ENCODE measurements around the gene RRP1B. TPM values are rescaled to one million over a fixed set of nuclear protein-coding genes. Genes with fewer than 3 reads are reported as not detected.

RRP1B gene
- total and polyA plus RNA-seq, 2 of the 13 experiments (the other 11 are each of a cell fraction or from before 2014, with no cell fraction given), result 16.3 to 46.2 TPM

DNA sequence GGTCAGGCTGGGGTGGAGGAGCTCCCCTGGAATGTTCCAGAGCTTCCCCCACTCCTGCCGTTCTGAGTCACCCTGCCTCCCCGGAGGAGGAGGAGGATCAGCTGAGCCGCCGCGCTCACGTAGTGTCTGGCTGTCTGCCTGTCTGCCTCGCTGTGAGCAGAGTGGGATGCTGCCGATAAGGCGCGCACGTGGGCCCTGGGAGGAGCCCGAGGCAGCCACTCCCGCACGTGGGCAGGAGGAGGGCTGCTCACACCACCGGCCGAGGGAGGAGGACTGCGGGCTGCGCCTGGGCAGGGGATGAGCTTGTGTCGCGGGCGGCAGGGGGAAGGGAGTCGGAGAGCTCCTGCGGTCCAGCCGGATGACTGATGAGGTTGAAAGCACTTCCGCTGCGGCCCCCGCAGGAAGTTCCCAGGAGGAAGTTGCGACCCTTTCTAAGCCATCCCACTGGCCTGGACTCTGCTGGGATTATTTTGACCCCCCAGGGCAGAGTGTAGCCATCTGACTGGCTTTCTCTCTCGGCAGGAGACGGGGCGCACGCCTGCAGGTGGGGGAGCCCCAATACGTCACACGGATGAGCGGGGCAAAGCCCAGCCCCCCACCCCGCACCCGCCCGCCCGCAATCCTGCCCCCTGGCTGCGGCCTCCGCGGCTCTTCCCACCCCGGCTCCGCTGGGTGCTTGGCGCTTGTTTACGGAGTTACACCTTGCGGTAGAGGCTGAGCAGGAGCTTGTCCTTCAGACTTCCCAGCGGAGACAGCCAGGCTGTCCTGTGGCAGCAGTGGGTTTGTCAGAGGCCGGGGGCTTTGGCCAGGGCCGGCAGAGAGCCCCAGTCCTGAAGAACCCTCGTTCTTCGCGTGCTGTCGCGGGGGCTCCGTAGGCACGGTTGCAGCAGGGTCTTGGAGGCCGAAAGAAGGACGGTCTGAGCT, 69.4 kb downstream of the RRP1B start (continued):
- TF ChIP-seq, protein P1, sequence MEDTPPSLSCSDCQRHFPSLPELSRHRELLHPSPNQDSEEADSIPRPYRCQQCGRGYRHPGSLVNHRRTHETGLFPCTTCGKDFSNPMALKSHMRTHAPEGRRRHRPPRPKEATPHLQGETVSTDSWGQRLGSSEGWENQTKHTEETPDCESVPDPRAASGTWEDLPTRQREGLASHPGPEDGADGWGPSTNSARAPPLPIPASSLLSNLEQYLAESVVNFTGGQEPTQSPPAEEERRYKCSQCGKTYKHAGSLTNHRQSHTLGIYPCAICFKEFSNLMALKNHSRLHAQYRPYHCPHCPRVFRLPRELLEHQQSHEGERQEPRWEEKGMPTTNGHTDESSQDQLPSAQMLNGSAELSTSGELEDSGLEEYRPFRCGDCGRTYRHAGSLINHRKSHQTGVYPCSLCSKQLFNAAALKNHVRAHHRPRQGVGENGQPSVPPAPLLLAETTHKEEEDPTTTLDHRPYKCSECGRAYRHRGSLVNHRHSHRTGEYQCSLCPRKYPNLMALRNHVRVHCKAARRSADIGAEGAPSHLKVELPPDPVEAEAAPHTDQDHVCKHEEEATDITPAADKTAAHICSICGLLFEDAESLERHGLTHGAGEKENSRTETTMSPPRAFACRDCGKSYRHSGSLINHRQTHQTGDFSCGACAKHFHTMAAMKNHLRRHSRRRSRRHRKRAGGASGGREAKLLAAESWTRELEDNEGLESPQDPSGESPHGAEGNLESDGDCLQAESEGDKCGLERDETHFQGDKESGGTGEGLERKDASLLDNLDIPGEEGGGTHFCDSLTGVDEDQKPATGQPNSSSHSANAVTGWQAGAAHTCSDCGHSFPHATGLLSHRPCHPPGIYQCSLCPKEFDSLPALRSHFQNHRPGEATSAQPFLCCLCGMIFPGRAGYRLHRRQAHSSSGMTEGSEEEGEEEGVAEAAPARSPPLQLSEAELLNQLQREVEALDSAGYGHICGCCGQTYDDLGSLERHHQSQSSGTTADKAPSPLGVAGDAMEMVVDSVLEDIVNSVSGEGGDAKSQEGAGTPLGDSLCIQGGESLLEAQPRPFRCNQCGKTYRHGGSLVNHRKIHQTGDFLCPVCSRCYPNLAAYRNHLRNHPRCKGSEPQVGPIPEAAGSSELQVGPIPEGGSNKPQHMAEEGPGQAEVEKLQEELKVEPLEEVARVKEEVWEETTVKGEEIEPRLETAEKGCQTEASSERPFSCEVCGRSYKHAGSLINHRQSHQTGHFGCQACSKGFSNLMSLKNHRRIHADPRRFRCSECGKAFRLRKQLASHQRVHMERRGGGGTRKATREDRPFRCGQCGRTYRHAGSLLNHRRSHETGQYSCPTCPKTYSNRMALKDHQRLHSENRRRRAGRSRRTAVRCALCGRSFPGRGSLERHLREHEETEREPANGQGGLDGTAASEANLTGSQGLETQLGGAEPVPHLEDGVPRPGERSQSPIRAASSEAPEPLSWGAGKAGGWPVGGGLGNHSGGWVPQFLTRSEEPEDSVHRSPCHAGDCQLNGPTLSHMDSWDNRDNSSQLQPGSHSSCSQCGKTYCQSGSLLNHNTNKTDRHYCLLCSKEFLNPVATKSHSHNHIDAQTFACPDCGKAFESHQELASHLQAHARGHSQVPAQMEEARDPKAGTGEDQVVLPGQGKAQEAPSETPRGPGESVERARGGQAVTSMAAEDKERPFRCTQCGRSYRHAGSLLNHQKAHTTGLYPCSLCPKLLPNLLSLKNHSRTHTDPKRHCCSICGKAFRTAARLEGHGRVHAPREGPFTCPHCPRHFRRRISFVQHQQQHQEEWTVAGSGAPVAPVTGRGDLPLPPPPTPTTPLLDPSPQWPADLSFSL (CRISPR knock-in tag; IDR thresholded peaks at IDR 0.05), result peak; percentile 45; the same call in 1 of the 2 replicates
- peak; percentile 30; the same call in 1 of the 2 replicates for TF ChIP-seq ZIK1 (CRISPR knock-in tag; IDR thresholded peaks at IDR 0.05; ENCODE audit: borderline replicate concordance, low read depth)
- no peak for TF ChIP-seq TCF12 (IDR thresholded peaks at IDR 0.05)
- TF ChIP-seq TCF12 (CRISPR knock-in tag; IDR thresholded peaks at IDR 0.05), result peak; percentile 83; the same call in 1 of the 2 replicates
- TF ChIP-seq, protein P2, sequence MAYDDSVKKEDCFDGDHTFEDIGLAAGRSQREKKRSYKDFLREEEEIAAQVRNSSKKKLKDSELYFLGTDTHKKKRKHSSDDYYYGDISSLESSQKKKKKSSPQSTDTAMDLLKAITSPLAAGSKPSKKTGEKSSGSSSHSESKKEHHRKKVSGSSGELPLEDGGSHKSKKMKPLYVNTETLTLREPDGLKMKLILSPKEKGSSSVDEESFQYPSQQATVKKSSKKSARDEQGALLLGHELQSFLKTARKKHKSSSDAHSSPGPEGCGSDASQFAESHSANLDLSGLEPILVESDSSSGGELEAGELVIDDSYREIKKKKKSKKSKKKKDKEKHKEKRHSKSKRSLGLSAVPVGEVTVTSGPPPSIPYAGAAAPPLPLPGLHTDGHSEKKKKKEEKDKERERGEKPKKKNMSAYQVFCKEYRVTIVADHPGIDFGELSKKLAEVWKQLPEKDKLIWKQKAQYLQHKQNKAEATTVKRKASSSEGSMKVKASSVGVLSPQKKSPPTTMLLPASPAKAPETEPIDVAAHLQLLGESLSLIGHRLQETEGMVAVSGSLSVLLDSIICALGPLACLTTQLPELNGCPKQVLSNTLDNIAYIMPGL (CRISPR knock-in tag; IDR thresholded peaks at IDR 0.05; ENCODE audit: borderline replicate concordance in 1 of 2, low read depth in 1 of 2), result peak; percentile 78 to 83; a peak in 3 of 4 replicates
- no peak; the same call in 1 of the 2 replicates for TF ChIP-seq MIXL1 (CRISPR knock-in tag; IDR thresholded peaks at IDR 0.05)
- TF ChIP-seq ZNF33B (CRISPR knock-in tag; IDR thresholded peaks at IDR 0.05), result peak; percentile 26; the same call in 1 of the 2 replicates
- TF ChIP-seq, protein P3, sequence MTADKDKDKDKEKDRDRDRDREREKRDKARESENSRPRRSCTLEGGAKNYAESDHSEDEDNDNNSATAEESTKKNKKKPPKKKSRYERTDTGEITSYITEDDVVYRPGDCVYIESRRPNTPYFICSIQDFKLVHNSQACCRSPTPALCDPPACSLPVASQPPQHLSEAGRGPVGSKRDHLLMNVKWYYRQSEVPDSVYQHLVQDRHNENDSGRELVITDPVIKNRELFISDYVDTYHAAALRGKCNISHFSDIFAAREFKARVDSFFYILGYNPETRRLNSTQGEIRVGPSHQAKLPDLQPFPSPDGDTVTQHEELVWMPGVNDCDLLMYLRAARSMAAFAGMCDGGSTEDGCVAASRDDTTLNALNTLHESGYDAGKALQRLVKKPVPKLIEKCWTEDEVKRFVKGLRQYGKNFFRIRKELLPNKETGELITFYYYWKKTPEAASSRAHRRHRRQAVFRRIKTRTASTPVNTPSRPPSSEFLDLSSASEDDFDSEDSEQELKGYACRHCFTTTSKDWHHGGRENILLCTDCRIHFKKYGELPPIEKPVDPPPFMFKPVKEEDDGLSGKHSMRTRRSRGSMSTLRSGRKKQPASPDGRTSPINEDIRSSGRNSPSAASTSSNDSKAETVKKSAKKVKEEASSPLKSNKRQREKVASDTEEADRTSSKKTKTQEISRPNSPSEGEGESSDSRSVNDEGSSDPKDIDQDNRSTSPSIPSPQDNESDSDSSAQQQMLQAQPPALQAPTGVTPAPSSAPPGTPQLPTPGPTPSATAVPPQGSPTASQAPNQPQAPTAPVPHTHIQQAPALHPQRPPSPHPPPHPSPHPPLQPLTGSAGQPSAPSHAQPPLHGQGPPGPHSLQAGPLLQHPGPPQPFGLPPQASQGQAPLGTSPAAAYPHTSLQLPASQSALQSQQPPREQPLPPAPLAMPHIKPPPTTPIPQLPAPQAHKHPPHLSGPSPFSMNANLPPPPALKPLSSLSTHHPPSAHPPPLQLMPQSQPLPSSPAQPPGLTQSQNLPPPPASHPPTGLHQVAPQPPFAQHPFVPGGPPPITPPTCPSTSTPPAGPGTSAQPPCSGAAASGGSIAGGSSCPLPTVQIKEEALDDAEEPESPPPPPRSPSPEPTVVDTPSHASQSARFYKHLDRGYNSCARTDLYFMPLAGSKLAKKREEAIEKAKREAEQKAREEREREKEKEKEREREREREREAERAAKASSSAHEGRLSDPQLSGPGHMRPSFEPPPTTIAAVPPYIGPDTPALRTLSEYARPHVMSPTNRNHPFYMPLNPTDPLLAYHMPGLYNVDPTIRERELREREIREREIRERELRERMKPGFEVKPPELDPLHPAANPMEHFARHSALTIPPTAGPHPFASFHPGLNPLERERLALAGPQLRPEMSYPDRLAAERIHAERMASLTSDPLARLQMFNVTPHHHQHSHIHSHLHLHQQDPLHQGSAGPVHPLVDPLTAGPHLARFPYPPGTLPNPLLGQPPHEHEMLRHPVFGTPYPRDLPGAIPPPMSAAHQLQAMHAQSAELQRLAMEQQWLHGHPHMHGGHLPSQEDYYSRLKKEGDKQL (CRISPR knock-in tag; IDR thresholded peaks at IDR 0.05; ENCODE audit: low read depth), result no peak
- no peak for TF ChIP-seq THYN1 (CRISPR knock-in tag; IDR thresholded peaks at IDR 0.05; ENCODE audit: borderline replicate concordance, low read depth)
- TF ChIP-seq, protein P4, sequence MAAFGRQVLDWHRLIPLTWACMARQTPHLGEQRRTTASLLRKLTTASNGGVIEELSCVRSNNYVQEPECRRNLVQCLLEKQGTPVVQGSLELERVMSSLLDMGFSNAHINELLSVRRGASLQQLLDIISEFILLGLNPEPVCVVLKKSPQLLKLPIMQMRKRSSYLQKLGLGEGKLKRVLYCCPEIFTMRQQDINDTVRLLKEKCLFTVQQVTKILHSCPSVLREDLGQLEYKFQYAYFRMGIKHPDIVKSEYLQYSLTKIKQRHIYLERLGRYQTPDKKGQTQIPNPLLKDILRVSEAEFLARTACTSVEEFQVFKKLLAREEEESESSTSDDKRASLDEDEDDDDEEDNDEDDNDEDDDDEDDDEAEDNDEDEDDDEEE (CRISPR knock-in tag; IDR thresholded peaks at IDR 0.05), result no peak; the same call in 1 of the 2 replicates
- peak; percentile 77 for TF ChIP-seq CBFB (CRISPR knock-in tag; IDR thresholded peaks at IDR 0.05)
